ENCODE measurements around the gene PI4KA.
"Not testable (repeated sequence)": the region's sequence is repeated elsewhere in the genome, so short reads cannot be mapped to it uniquely, and the experiment has no call there.

GRCh38 chr22:20709966-20710365, 148.6 kb downstream of the PI4KA start:
- TF ChIP-seq GFI1 (CRISPR knock-in tag; IDR thresholded peaks at IDR 0.05; ENCODE audit: borderline replicate concordance); BATF2 (CRISPR knock-in tag; IDR thresholded peaks at IDR 0.05); ZZZ3 (CRISPR knock-in tag; IDR thresholded peaks at IDR 0.05; ENCODE audit: borderline replicate concordance); EP300 (IDR thresholded peaks at IDR 0.05; ENCODE audit: low read depth in 2 of 2, low read length in 2 of 2); EP300 (CRISPR knock-in tag; IDR thresholded peaks at IDR 0.05; ENCODE audit: borderline replicate concordance); SNAI1 (CRISPR knock-in tag; IDR thresholded peaks at IDR 0.05; ENCODE audit: borderline replicate concordance): not testable (repeated sequence)

Measured in HepG2 (cell line).